GOT3 (cell line): ENCODE data around the gene C15orf39.
"Not testable (repeated sequence)": the region's sequence is repeated elsewhere in the genome, so short reads cannot be mapped to it uniquely, and the experiment has no call there.

Source experiments
- DNase-seq: peaks from one replicate; lab custom pipeline; 2025; ENCODE audit warnings: mixed read lengths; lab: John Stamatoyannopoulos, UW

C15orf39 gene

DNA sequence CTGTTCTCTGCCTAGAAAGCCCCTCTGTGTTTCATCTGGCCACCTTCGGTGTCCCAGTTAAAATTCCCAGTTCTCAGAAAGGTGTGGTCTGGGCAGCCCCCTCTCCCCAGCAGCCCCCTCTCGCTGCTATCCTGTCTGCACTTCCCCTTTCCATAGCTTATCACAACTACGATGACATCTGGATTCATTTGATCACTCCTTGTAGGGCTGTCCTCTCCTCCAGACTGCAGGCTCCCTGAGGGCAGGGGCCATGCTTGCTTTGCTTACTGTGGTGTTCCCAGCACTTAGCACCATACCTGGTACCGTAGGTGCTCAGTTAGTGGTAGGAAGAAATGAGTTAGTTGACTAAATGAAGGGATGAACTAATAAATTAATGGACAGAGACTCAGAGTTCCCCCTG lies 30.2 kb downstream of the C15orf39 start:
- no peak for DNase-seq

DNA sequence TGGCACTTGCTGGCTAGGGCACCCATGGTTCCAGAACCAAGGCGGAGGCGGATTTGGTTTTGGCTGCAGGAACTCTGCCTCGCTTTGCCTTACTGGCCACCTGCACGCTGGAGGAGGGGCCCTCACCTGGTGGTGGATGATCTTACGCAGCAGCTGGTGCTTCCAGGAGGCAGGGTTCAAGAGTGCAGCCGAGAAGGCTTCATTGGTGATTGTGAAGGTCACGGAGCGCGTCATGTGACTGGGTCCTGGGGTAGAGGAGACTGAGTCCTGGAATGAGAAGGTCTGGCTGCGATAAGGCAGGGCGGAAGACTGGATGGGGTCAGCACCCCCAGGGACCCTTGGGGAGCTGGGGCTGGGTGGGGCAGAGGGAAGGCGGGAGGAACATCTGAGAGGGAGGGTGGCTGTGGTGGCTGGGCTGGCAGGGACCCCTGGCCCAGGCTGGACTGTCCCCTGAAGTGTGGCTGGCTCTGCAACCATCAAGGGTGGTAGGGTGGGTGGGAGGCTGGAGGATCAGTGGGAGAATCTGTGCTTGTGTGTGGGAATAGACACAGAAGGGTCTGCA lies 30.7 kb downstream of the C15orf39 start:
- no peak for DNase-seq

GRCh38 chr15:75232826-75233503 lies 31.3 kb downstream of the C15orf39 start:
- DNase-seq = no peak

- DNase-seq = no peak
Measured at GRCh38 chr15:75233504-75234190, 32.0 kb downstream of the C15orf39 start.

- no peak for DNase-seq
Measured at GRCh38 chr15:75234191-75234810, 32.6 kb downstream of the C15orf39 start.

DNA sequence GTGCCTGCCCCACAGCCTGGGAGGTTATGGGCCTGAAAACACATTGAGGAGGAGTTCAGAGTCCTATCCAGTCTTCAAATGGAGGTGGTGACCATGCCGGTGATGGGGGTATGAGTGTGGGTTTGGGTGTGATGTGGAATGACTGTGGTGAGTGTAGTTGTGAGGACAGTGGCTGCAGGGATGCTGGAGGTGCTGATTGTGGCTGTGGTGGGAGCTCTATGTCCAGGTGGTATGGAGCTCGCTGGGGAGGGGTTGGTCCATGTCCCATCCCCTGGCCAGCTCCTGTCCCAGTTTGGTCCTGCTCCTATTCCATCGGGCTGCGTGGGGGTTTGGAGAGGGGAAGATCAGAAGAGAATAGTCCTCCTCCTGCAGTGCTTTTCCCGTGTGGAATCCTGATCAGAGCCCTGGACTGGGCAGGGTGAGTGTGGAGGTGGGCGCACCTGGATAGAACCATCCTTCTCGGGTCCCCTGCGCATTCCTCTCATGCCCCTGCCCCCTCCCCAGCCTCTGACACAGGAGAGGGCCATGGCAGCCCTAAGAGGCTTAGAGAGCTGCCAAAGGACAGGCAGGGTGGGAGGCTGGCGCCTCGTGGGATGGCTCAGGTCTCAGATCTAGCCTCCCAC lies 33.5 kb downstream of the C15orf39 start:
- no peak for DNase-seq

DNA sequence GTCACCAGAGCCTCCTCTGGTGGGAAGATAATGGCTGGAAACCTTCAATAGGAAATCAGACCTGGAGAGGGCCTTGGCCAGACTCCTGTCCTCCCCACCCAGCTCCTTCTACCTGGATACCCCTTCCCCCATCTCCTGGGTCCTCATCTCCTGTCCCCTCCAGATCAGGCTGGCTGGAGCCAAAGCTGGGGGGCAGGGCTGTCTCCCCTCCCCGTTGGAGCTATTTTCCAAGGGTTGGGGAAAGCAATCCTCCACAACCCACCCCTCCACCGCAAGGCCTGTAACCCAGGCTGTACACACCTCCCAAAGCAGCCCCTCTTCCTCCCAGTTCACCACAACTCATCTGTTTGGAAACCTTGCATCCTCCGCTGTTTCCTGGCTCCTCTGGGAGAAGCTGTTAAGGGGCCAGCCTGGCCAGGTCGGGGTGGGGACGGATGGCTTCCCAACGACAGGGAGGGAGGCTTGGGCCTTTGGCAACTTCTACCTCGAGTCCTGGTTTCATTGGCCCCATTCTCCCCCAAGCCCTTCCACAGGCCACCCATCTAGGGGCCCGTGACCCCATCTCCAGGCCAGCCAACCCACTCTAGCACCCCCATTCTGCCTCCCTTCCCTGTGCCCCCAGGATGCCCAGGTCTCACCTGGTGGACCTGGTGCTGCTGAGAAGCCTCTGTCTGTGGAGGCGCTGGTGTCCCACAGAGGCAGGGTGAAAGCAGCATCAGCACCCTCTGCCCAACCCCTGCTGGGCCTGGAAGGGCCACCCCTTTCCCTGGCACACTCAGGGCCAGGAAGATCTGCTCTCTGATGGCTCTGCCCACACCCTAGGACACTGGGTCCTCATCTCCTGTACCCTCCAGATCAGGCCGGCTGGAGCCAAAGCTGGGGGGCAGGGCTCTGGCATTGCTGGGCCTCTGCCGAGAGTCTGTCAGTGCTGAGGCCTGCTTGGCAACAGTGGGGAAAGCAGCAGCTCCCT lies 34.4 kb downstream of the C15orf39 start:
- DNase-seq = no peak

GRCh38 chr15:75237316-75237982 lies 35.8 kb downstream of the C15orf39 start:
- no peak for DNase-seq

GRCh38 chr15:75238150-75238549 lies 36.5 kb downstream of the C15orf39 start:
- DNase-seq = no peak

DNA sequence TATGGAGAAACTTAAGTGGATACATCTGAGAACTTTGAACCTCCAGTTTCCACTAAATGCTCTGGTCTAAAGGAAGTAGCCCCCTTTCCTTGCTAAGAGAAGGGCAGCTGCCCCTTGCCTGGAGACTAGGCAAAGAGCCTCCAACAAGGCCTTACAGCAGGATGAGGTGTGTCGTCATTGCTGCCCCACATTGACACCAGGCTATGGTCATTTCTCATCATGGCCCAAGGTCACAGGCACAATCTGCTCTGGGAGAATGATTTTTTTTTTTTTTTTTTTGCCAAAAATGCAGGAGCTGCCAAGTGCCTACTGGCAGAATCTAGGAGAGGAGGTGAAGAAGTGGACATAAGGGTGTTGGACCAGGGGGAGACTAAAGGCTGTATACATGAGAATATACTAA lies 44.1 kb downstream of the C15orf39 start:
- not testable (repeated sequence) for DNase-seq

GRCh38 chr15:75248991-75249390 lies 47.3 kb downstream of the C15orf39 start:
- DNase-seq = not testable (repeated sequence)

DNA sequence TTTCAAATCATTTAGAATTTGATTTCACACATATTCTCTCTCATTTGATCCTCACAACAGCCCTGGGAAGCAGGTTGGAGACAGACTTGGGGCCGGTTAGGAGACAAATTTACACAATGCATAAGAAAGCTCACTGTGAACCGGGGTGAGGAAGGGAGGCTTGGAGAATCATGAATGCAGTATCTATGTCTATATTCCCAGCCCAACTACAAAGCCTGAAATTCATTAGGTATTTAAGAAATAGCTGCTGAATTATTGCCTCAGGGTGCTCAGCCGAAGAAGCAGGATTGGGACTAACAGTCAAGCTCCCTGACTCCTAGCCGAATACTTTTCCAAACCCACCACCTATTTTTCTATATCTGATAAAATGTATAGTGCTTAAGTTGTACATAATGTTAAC lies 48.0 kb downstream of the C15orf39 start:
- no peak for DNase-seq

DNA sequence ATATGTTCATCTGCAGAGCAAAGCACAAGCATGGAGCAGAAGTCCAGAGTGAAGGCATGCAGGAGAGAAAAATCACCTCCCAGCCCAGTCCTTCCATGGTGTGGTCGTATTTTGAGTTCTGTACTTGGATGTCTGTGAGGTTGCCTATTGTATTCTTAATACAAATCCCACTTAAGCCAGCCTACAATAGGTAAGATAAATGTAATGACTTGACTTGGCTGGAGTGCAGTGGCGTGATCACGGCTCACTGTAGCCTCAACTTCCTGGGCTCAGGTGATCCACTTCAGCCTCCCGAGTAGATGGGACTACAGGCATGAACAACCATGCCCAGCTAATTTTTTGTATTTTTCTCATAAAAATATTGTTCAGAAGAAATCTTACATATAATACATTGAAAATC lies 49.7 kb downstream of the C15orf39 start:
- DNase-seq = not testable (repeated sequence)

DNA sequence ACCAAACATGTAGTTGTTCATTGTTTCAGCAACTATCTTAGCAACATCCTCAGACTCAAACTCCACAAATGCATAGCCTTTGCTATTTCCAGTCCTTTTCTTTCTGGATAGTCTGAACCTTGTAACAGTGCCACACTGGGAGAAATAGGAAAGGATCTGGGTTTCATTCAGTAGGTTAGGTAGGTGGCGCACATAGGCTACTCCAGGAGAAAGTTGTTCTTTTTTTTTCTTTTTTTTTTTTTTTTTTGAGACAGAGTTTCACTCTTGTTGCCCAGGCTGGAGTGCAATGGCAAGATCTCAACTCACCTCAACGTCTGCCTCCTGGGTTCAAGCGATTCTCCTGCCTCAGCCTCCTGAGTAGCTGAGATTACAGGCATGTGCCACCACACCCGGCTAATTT lies 50.6 kb downstream of the C15orf39 start:
- DNase-seq = not testable (repeated sequence)

DNA sequence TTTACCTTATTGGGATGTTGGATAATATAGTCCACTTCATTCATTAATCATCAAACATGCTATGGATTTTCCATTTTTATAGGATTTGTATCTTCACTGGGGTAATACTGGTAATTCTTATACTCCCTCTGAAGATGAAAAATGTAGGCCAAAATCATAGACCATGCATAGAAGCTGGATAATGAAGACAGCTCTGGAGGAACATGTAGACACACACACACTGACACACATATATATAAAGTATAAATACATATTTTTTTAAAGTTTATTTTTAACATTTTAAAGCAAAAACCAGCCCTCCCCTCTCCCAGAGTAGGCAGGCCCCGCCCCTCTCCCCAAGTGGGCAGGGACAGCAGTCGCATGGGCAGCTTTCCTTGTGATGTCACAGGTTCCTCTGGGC lies 56.4 kb downstream of the C15orf39 start, which contains the start of gene GOLGA6C:
GOLGA6C (plus strand) TSS at position 301 of the 400 bp plus-strand sequence. CDS start 265 bp downstream, outside the sequence.
- DNase-seq = not testable (repeated sequence)

DNA sequence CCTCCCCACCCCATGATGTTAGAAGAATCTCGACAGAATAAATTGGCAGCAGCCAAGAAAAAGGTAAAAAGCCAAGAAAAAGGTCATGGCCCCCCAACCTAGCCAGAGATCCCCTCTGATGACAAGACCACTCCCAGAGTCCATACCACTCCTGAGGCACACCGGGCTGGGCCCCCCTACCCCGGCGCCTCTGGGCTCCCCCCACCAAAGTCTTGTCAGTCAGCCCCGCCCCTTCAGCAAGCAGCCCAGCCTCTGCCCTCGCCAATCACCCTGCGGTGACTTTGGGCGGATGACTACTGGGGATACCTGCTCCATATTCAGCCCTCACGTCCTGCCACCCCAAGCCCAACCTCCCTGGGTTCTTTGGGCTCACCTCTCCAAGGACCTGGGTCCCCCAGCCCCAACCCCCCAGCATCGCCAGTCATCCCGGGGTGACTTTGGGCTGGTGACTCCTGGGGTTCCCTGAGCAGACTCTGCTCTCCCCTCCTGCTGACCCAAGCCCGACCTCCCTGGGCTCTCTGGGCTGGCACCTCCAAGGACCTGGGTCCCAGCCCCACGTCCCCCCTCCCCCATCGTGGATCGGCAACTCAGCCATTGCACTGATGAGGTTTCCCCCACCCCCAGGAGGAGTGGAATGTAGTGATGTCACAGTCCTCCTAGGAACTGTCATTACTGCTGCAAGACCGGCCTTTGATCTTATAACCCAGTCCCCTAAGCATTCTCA lies 57.1 kb downstream of the C15orf39 start:
- not testable (repeated sequence) for DNase-seq

DNA sequence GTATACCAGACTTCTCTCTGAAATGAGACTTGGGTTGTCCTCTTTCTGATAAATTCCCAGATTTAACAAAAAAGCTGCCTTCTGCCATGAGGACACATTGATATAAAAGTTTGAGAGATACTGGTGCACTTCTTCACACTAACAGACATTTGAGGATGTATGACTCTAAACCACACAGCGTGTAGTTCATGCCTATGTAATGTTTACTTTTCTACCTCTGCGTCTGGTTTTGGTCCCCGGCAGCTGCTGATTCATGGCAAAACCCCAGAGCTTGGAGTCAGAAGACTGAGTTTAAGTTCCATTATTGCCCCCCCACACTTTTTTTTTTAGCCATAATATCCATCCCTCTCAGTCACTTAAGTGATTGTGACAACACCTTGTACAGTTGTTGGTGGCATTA lies 58.2 kb downstream of the C15orf39 start:
- not testable (repeated sequence) for DNase-seq
